Measurements from ENCODE around the gene ZWILCH.
"Not testable (repeated sequence)": the region's sequence is repeated elsewhere in the genome, so short reads cannot be mapped to it uniquely, and the experiment has no call there.

ZWILCH gene

DNA sequence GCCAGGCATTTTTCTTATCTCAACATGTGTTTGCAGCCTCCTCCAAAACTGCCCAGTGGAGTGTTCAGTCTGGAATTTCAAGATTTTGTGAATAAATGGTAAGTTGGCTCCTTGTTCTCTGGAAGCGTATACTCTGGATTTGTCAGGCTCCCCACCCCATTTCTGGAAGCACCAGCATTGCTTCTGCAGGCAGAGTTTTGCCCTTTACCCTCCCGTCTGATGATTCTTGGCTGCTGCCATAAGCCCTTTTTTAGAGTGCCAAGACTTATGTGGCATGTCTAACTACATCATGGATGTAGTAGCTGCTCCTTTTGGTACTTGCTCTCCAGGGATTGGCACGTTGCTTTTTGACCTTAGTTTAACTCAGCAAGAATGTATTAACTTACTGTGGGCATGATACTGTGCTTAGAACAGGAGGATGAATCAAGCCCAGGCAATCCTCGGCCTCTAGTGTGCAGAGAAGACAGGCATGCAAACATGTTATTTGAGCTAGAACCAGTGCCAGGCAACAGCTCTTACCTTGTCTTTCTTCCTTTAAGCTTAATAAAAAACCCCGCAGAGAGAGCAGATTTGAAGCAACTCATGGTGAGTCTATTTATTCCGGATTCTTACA, 15.8 kb upstream of the ZWILCH start:
- peaks cover 54% of the 10 kb centered on the region for H3K36me3 ChIP-seq (ENCODE audit: insufficient read depth, low read length)
- H3K4me1 ChIP-seq (ENCODE audit: insufficient read depth, low read length): no peaks in the 10 kb centered on the region
- H3K4me3 ChIP-seq (ENCODE audit: low read depth in 1 of 2, low read length in 2 of 2): no peak overlapping the region
- no peak overlapping the region for H3K27ac ChIP-seq (ENCODE audit: low read depth, low read length)
- no peaks in the 10 kb centered on the region for H3K9me3 ChIP-seq (ENCODE audit: low read length)
- H3K27me3 ChIP-seq (ENCODE audit: control insufficient read depth in 1 of 2, insufficient read depth in 2 of 2, low read length in 2 of 2): no peaks in the 10 kb centered on the region
- H3K9ac ChIP-seq (ENCODE audit: low read length): no peak overlapping the region

DNA sequence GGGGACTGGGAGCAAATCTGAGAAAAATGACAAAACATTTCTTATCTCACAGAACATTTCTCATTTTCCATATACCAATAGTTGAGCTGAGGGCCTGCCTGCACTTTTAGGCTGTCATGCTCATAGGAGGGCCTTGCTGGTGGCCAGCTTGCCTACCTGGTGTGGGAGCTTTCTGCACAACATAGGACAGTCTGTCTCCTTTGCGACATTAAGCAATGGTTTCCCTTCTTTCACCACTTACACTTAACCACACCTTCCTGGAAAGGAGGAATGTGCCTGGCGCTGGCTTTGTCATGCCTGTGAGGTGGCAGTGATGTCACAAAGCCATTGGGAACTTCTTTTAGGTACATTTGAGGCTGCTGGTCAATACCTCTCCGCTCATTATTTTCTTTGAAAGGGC, 13.3 kb upstream of the ZWILCH start:
- no peak overlapping the region for H3K9ac ChIP-seq (ENCODE audit: low read length)
- no peak overlapping the region for H3K27ac ChIP-seq (ENCODE audit: low read depth, low read length)
- H3K27me3 ChIP-seq (ENCODE audit: control insufficient read depth in 1 of 2, insufficient read depth in 2 of 2, low read length in 2 of 2): no peaks in the 10 kb centered on the region
- H3K4me1 ChIP-seq (ENCODE audit: insufficient read depth, low read length): peaks cover 8% of the 10 kb centered on the region
- H3K9me3 ChIP-seq (ENCODE audit: low read length): no peaks in the 10 kb centered on the region
- H3K36me3 ChIP-seq (ENCODE audit: insufficient read depth, low read length): peaks cover 66% of the 10 kb centered on the region
- H3K4me3 ChIP-seq (ENCODE audit: low read depth in 1 of 2, low read length in 2 of 2): no peak overlapping the region

DNA sequence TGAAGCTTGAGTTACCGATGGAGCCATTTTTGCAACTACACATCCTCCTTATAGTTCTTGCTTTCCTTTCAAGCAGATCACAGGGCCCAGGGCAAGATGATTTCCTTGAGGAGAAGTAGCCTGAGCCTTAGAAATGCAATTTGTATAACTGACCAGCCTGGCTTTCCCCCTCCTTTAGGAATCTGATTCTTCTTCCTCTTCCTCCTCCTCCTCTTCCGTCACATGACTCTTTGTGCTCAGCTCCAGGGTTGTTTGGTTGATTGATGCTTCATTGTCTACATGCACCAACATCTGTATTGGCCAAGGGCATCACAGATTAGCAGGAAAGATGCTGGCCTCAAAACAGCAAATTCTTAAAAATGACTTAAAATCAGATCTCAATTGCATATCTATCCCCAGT, 10.9 kb upstream of the ZWILCH start:
- Histone ChIP-seq H3K4me3 (ENCODE audit: low read depth in 1 of 2, low read length in 2 of 2) (no peak overlapping the region), H3K9ac (ENCODE audit: low read length) (no peak overlapping the region), H3K9me3 (ENCODE audit: low read length) (no peaks in the 10 kb centered on the region), H3K27me3 (ENCODE audit: control insufficient read depth in 1 of 2, insufficient read depth in 2 of 2, low read length in 2 of 2) (no peaks in the 10 kb centered on the region), H3K4me1 (ENCODE audit: insufficient read depth, low read length) (peaks cover 18% of the 10 kb centered on the region), H3K36me3 (ENCODE audit: insufficient read depth, low read length) (peaks cover 59% of the 10 kb centered on the region), H3K27ac (ENCODE audit: low read depth, low read length) (no peak overlapping the region)

DNA sequence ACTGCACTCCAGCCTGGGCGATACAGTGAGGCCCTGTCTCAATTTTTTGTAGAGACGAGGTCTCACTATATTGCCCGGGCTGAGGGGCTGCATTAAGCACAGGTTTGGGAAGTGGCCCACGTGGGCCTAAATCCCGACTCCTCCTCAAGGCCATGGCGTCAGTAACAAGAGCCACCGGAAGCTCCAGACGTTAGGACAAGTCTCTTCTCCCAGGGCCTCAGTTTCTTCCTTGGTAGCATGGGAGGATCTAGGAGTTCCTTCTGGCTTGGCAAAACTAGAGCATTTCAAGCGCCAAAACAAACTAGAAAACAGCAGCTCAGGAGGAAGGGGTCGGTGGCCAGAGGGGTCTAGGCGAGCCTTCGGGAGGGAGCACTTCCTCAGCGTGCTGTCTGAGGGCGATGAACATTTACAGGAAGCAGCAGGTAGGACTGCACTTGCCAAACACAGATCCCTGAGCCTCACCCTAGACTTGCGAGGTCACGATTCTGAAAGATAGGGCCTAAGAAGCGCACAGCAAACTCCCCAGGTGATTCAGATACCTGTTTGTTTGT, 8.1 kb upstream of the ZWILCH start:
- Histone ChIP-seq H3K27me3 (ENCODE audit: control insufficient read depth in 1 of 2, insufficient read depth in 2 of 2, low read length in 2 of 2) (no peaks in the 10 kb centered on the region), H3K9ac (ENCODE audit: low read length) (peak overlapping the region; percentile 87), H3K9me3 (ENCODE audit: low read length) (no peaks in the 10 kb centered on the region), H3K36me3 (ENCODE audit: insufficient read depth, low read length) (peaks cover 70% of the 10 kb centered on the region), H3K27ac (ENCODE audit: low read depth, low read length) (peak overlapping the region; percentile 90), H3K4me1 (ENCODE audit: insufficient read depth, low read length) (peaks cover 18% of the 10 kb centered on the region), H3K4me3 (ENCODE audit: low read depth in 1 of 2, low read length in 2 of 2) (peak overlapping the region; percentile 69 to 99)

- Histone ChIP-seq H3K9ac (ENCODE audit: low read length) (peak within 1 kb of the TSS; percentile 87), H3K36me3 (ENCODE audit: insufficient read depth, low read length) (peaks cover 70% of the 10 kb centered on the region), H3K9me3 (ENCODE audit: low read length) (no peaks in the 10 kb centered on the region), H3K27ac (ENCODE audit: low read depth, low read length) (peak within 1 kb of the TSS; percentile 90), H3K4me3 (ENCODE audit: low read depth in 1 of 2, low read length in 2 of 2) (peak within 1 kb of the TSS; percentile 69 to 99), H3K4me1 (ENCODE audit: insufficient read depth, low read length) (peaks cover 19% of the 10 kb centered on the region), H3K27me3 (ENCODE audit: control insufficient read depth in 1 of 2, insufficient read depth in 2 of 2, low read length in 2 of 2) (no peaks in the 10 kb centered on the region)
Observed at GRCh38 chr15:66497502-66498455, 7.3 kb upstream of the ZWILCH start, which contains the start of gene SNAPC5. SNAPC5 (minus strand) TSS chr15:66497762; CDS start chr15:66497731, 31 bp downstream.

- Histone ChIP-seq H3K27ac (ENCODE audit: low read depth, low read length) (no peak overlapping the region), H3K4me1 (ENCODE audit: insufficient read depth, low read length) (peaks cover 29% of the 10 kb centered on the region), H3K4me3 (ENCODE audit: low read depth in 1 of 2, low read length in 2 of 2) (no peak overlapping the region), H3K9ac (ENCODE audit: low read length) (no peak overlapping the region), H3K36me3 (ENCODE audit: insufficient read depth, low read length) (peaks cover 72% of the 10 kb centered on the region), H3K9me3 (ENCODE audit: low read length) (no peaks in the 10 kb centered on the region), H3K27me3 (ENCODE audit: control insufficient read depth in 1 of 2, insufficient read depth in 2 of 2, low read length in 2 of 2) (no peaks in the 10 kb centered on the region)
Observed at GRCh38 chr15:66498501-66499386, 6.4 kb upstream of the ZWILCH start.

- not testable (repeated sequence) for H3K27ac ChIP-seq (ENCODE audit: low read depth, low read length); H3K27me3 ChIP-seq (ENCODE audit: control insufficient read depth in 1 of 2, insufficient read depth in 2 of 2, low read length in 2 of 2); H3K9ac ChIP-seq (ENCODE audit: low read length); H3K4me3 ChIP-seq (ENCODE audit: low read depth in 1 of 2, low read length in 2 of 2); H3K9me3 ChIP-seq (ENCODE audit: low read length)
- H3K36me3 ChIP-seq (ENCODE audit: insufficient read depth, low read length): peaks cover 57% of the 10 kb centered on the region
- peaks cover 32% of the 10 kb centered on the region for H3K4me1 ChIP-seq (ENCODE audit: insufficient read depth, low read length)
Observed at GRCh38 chr15:66500346-66500745, 4.8 kb upstream of the ZWILCH start.

- Histone ChIP-seq H3K9ac (ENCODE audit: low read length) (no peak overlapping the region), H3K4me1 (ENCODE audit: insufficient read depth, low read length) (peaks cover 30% of the 10 kb centered on the region), H3K36me3 (ENCODE audit: insufficient read depth, low read length) (peaks cover 54% of the 10 kb centered on the region), H3K9me3 (ENCODE audit: low read length) (no peaks in the 10 kb centered on the region), H3K4me3 (ENCODE audit: low read depth in 1 of 2, low read length in 2 of 2) (no peak overlapping the region), H3K27me3 (ENCODE audit: control insufficient read depth in 1 of 2, insufficient read depth in 2 of 2, low read length in 2 of 2) (no peaks in the 10 kb centered on the region), H3K27ac (ENCODE audit: low read depth, low read length) (no peak overlapping the region)
Observed at GRCh38 chr15:66502491-66502890, 2.6 kb upstream of the ZWILCH start.

DNA sequence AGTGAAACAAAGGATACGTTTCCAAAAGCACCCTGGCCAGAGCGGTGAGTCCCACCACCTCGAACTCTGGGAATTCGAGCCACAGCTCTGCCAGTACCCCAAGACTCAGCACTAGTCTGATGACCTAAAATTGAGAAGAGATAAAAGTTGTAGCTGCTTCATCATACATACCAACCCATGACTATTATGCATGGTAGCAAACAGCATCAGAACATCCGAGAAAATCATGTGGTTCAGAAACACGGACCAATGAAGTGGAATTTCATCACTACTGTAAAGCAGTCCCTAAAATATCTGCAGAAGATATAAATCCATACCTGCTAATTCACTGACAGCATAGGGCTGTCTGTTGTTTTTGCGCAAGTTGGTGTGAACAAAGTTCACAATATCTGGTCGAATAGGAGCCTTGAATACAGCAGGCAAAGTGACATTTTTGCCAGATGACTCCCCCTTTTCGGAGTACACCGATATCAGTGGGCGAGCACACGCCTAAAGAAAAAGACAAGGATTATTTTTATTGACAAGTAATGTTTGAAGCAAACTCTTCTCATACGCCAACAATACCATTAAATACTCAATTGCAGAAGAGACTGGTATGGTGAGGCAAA, 2.0 kb upstream of the ZWILCH start:
- peak overlapping the region; percentile 43 to 95 for H3K4me3 ChIP-seq (ENCODE audit: low read depth in 1 of 2, low read length in 2 of 2)
- peak overlapping the region; percentile 56 for H3K27ac ChIP-seq (ENCODE audit: low read depth, low read length)
- peaks cover 25% of the 10 kb centered on the region for H3K4me1 ChIP-seq (ENCODE audit: insufficient read depth, low read length)
- peaks cover 51% of the 10 kb centered on the region for H3K36me3 ChIP-seq (ENCODE audit: insufficient read depth, low read length)
- not testable (repeated sequence) for H3K9me3 ChIP-seq (ENCODE audit: low read length); H3K27me3 ChIP-seq (ENCODE audit: control insufficient read depth in 1 of 2, insufficient read depth in 2 of 2, low read length in 2 of 2)
- H3K9ac ChIP-seq (ENCODE audit: low read length): peak overlapping the region; percentile 87

GRCh38 chr15:66503780-66504562, 1.2 kb upstream of the ZWILCH start:
- Histone ChIP-seq H3K9me3 (ENCODE audit: low read length) (no peaks in the 10 kb centered on the region), H3K9ac (ENCODE audit: low read length) (peak overlapping the region; percentile 87), H3K4me3 (ENCODE audit: low read depth in 1 of 2, low read length in 2 of 2) (peak overlapping the region; percentile 43 to 95)

More at GRCh38 chr15:66503780-66504562, 1.2 kb upstream of the ZWILCH start:
- no peaks in the 10 kb centered on the region for H3K27me3 ChIP-seq (ENCODE audit: control insufficient read depth in 1 of 2, insufficient read depth in 2 of 2, low read length in 2 of 2)
- H3K36me3 ChIP-seq (ENCODE audit: insufficient read depth, low read length): peaks cover 43% of the 10 kb centered on the region
- peaks cover 21% of the 10 kb centered on the region for H3K4me1 ChIP-seq (ENCODE audit: insufficient read depth, low read length)
- peak overlapping the region; percentile 56 for H3K27ac ChIP-seq (ENCODE audit: low read depth, low read length)

Measured in muscle layer of colon (tissue), 2 donors.